ENCODE data around the gene SLAMF7.

DNA sequence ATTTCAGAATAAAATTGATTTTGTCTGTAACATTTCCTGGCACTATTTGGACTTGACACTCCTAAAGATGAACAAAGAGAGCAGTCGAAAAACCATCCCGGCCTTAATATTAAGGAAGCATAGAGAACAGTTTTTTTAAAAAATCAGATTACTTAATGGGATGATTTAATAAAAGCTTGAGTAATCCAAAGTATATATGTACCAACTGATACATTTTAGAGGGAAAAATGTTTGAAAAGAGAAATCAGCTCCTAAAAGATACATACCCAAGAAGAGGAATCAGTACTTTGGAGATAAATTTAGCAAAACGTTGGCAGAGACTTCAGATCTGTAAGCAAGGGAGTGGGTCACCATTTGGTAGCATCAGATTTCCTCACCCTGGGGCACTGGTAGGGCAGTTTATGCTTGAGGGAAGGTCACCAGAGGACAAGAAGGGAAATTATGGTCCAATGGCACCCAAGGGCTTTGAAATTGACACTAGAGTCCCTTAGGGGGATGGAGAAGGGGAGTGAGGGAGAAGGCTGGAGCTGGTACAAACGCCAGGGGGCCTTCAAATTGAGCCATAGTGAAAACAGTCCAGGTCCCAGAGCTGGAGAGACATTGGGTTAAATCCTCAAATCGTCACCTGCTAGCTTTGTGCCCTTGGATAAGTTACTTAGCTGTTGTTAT, 5.9 kb downstream of the SLAMF7 start:
- TF ChIP-seq, protein P1, sequence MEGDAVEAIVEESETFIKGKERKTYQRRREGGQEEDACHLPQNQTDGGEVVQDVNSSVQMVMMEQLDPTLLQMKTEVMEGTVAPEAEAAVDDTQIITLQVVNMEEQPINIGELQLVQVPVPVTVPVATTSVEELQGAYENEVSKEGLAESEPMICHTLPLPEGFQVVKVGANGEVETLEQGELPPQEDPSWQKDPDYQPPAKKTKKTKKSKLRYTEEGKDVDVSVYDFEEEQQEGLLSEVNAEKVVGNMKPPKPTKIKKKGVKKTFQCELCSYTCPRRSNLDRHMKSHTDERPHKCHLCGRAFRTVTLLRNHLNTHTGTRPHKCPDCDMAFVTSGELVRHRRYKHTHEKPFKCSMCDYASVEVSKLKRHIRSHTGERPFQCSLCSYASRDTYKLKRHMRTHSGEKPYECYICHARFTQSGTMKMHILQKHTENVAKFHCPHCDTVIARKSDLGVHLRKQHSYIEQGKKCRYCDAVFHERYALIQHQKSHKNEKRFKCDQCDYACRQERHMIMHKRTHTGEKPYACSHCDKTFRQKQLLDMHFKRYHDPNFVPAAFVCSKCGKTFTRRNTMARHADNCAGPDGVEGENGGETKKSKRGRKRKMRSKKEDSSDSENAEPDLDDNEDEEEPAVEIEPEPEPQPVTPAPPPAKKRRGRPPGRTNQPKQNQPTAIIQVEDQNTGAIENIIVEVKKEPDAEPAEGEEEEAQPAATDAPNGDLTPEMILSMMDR (IDR thresholded peaks at IDR 0.05 in 2 of 3, conservative IDR thresholded peaks at IDR 0.05 in 1 of 3; ENCODE audit: control insufficient read depth in 2 of 3, extremely low read depth in 1 of 3, insufficient read depth in 1 of 3, low read depth in 3 of 3, low read length in 3 of 3), result peak in 1 of 3 experiments; percentile 23; a peak in 1 of 6 replicates
- TF ChIP-seq, protein P2, sequence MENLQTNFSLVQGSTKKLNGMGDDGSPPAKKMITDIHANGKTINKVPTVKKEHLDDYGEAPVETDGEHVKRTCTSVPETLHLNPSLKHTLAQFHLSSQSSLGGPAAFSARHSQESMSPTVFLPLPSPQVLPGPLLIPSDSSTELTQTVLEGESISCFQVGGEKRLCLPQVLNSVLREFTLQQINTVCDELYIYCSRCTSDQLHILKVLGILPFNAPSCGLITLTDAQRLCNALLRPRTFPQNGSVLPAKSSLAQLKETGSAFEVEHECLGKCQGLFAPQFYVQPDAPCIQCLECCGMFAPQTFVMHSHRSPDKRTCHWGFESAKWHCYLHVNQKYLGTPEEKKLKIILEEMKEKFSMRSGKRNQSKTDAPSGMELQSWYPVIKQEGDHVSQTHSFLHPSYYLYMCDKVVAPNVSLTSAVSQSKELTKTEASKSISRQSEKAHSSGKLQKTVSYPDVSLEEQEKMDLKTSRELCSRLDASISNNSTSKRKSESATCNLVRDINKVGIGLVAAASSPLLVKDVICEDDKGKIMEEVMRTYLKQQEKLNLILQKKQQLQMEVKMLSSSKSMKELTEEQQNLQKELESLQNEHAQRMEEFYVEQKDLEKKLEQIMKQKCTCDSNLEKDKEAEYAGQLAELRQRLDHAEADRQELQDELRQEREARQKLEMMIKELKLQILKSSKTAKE (IDR thresholded peaks at IDR 0.05; ENCODE audit: low read depth, poor library complexity, severe bottlenecking), result no peak
- TF ChIP-seq POLR2AphosphoS5 (IDR thresholded peaks at IDR 0.05; ENCODE audit: low read length), result no peak; the same call in 1 of the 2 replicates
- TF ChIP-seq ZNF207 (IDR thresholded peaks at IDR 0.05; ENCODE audit: borderline replicate concordance), result no peak
- no peak for TF ChIP-seq JUND (IDR thresholded peaks at IDR 0.05; ENCODE audit: low read depth, low read length)
- TF ChIP-seq RAD21 (IDR thresholded peaks at IDR 0.05; ENCODE audit: insufficient read depth, low read depth, low read length), result no peak

Measured in GM12878 (cell line).